ENCODE results near the gene NPTX2.

- TF ChIP-seq CTCF (conservative IDR thresholded peaks at IDR 0.05; ENCODE audit: low read length) (no peak), EZH2phosphoT487 (IDR thresholded peaks at IDR 0.05; ENCODE audit: borderline replicate concordance, low read depth, low read length) (no peak)
These were observed 14.2 kb upstream of the NPTX2 start for GRCh38 chr7:98602755-98603398.

Measured in OCI-LY7 (cell line).